Retina (tissue), 1 donor: ENCODE measurements around the gene SCLT1.
"Not testable (repeated sequence)": the region's sequence is repeated elsewhere in the genome, so short reads cannot be mapped to it uniquely, and the experiment has no call there.

Source experiments
- DNase-seq: peaks from one replicate; pipeline ENCODE4 v3.0.0-alpha.2; 2016

Gene SCLT1

GRCh38 chr4:129093191-129093920, at the start of gene SCLT1:
Gene SCLT1 (minus strand): TSS chr4:129093539. CDS start chr4:129093103, 436 bp downstream.
- DNase-seq, result peak; percentile 96

- DNase-seq, result no peak
Observed at GRCh38 chr4:129140521-129140920, 47.2 kb upstream of the SCLT1 start.

GRCh38 chr4:129138810-129139496, 45.6 kb upstream of the SCLT1 start:
- DNase-seq, result peak; percentile 3

GRCh38 chr4:129136433-129136832, 43.1 kb upstream of the SCLT1 start:
- no peak for DNase-seq

- no peak for DNase-seq
Observed at GRCh38 chr4:129131343-129131742, 38.0 kb upstream of the SCLT1 start.

- DNase-seq, result no peak
Observed at GRCh38 chr4:129129143-129129542, 35.8 kb upstream of the SCLT1 start.

GRCh38 chr4:129126614-129127013, 33.3 kb upstream of the SCLT1 start:
- DNase-seq, result not testable (repeated sequence)

GRCh38 chr4:129117705-129118104, 24.4 kb upstream of the SCLT1 start:
- no peak for DNase-seq

- no peak for DNase-seq
Observed at GRCh38 chr4:129113919-129114318, 20.6 kb upstream of the SCLT1 start.

GRCh38 chr4:129113434-129113833, 20.1 kb upstream of the SCLT1 start:
- DNase-seq, result no peak

GRCh38 chr4:129111919-129112318, 18.6 kb upstream of the SCLT1 start:
- no peak for DNase-seq

- no peak for DNase-seq
Observed at GRCh38 chr4:129110931-129111330, 17.6 kb upstream of the SCLT1 start.

- DNase-seq, result no peak
Observed at GRCh38 chr4:129109965-129110824, 16.9 kb upstream of the SCLT1 start.

GRCh38 chr4:129098531-129099001, 5.2 kb upstream of the SCLT1 start:
- DNase-seq, result no peak

- DNase-seq, result peak; percentile 51
Observed at GRCh38 chr4:129095811-129096454, 2.6 kb upstream of the SCLT1 start, which contains the start of gene C4orf33. Gene C4orf33 (plus strand): TSS chr4:129096152. CDS start chr4:129102611, 6,459 bp downstream.

GRCh38 chr4:129094347-129094746, 1.0 kb upstream of the SCLT1 start:
- DNase-seq, result no peak

- no peak for DNase-seq
Observed at GRCh38 chr4:129092631-129093190, 628 bp downstream of the SCLT1 start.

GRCh38 chr4:129087516-129087915, 5.8 kb downstream of the SCLT1 start:
- no peak for DNase-seq

- no peak for DNase-seq
Observed at GRCh38 chr4:129085472-129085871, 7.9 kb downstream of the SCLT1 start.

- no peak for DNase-seq
Observed at GRCh38 chr4:129082302-129082701, 11.0 kb downstream of the SCLT1 start.

GRCh38 chr4:129080129-129080528, 13.2 kb downstream of the SCLT1 start:
- DNase-seq, result no peak

GRCh38 chr4:129077326-129077725, 16.0 kb downstream of the SCLT1 start:
- no peak for DNase-seq
